Measurements from ENCODE around the gene ARVCF. TPM values are rescaled to one million over a fixed set of nuclear protein-coding genes. Genes with fewer than 3 reads are reported as not detected.

The ARVCF gene
- polyA plus RNA-seq, 1 of the 3 experiments (the other 2 are of a cell fraction): 27.4 TPM

GRCh38 chr22:20063271-20064139 lies 46.9 kb upstream of the ARVCF start:
- peaks cover 0 to 9% of the 10 kb centered on the region in 2 experiments for H3K36me3 ChIP-seq (replicated peaks in 1 of 2; ENCODE audit: control insufficient read depth in 1 of 2, insufficient read depth in 2 of 2, low read length in 1 of 2)
- H3K9me2 ChIP-seq: no peaks in the 10 kb centered on the region
- H3K27ac ChIP-seq (ENCODE audit: low read depth in 2 of 2, low read length in 1 of 2): no peak overlapping the region
- H4K20me1 ChIP-seq (ENCODE audit: insufficient read depth): no peaks in the 10 kb centered on the region
- peaks cover under 1% of the 10 kb centered on the region for H3F3A ChIP-seq (replicated peaks; ENCODE audit: insufficient read depth)
- DNase-seq: no peak
- CTCF ChIA-PET: no interaction called here
- H3K9me3 ChIP-seq: no peaks in the 10 kb centered on the region
- no peak overlapping the region for H3K4me2 ChIP-seq
- POLR2A ChIA-PET: no interaction called here
- H3K79me2 ChIP-seq (ENCODE audit: insufficient read depth): no peaks in the 10 kb centered on the region
- WGBS (ENCODE audit: low lambda C conversion rate): 96% methylated on average over 10 of the region's 27 CpGs
- H3K4me1 ChIP-seq (ENCODE audit: control insufficient read depth in 1 of 2, insufficient read depth in 2 of 2, low read depth in 1 of 2, low read length in 1 of 2): no peaks in the 10 kb centered on the region
- H3K27me3 ChIP-seq (ENCODE audit: insufficient read depth): no peaks in the 10 kb centered on the region
- TF ChIP-seq TCF12 (IDR thresholded peaks at IDR 0.05) (no peak), FOXM1 (IDR thresholded peaks at IDR 0.05; ENCODE audit: low read depth) (no peak), RAD21 (IDR thresholded peaks at IDR 0.05; ENCODE audit: low read length) (no peak), MAX (IDR thresholded peaks at IDR 0.05; ENCODE audit: low read depth) (no peak), MEF2A (IDR thresholded peaks at IDR 0.05; ENCODE audit: borderline replicate concordance, low read depth) (no peak), NRF1 (IDR thresholded peaks at IDR 0.05; ENCODE audit: low read depth, low read length) (no peak), FOSL2 (IDR thresholded peaks at IDR 0.05; ENCODE audit: borderline replicate concordance, low read depth) (no peak), GABPA (IDR thresholded peaks at IDR 0.05; ENCODE audit: low read depth) (no peak), MXI1 (IDR thresholded peaks at IDR 0.05; ENCODE audit: low read depth, low read length) (no peak)
- H2AFZ ChIP-seq (ENCODE audit: low read depth): no peak overlapping the region
- H3K4me3 ChIP-seq (ENCODE audit: low read depth in 2 of 2, low read length in 1 of 2): no peak overlapping the region
- H3K9ac ChIP-seq: no peak overlapping the region

- Histone ChIP-seq H3K27ac (ENCODE audit: low read depth in 2 of 2, low read length in 1 of 2) (no peak overlapping the region), H3K4me1 (ENCODE audit: control insufficient read depth in 1 of 2, insufficient read depth in 2 of 2, low read depth in 1 of 2, low read length in 1 of 2) (no peaks in the 10 kb centered on the region), H2AFZ (ENCODE audit: low read depth) (no peak overlapping the region), H3K36me3 (replicated peaks in 1 of 2; ENCODE audit: control insufficient read depth in 1 of 2, insufficient read depth in 2 of 2, low read length in 1 of 2) (peaks cover 0 to 9% of the 10 kb centered on the region in 2 experiments), H3K9ac (no peak overlapping the region), H3K9me2 (no peaks in the 10 kb centered on the region), H3K9me3 (no peaks in the 10 kb centered on the region), H3K79me2 (ENCODE audit: insufficient read depth) (no peaks in the 10 kb centered on the region), H3K4me2 (no peak overlapping the region), H3K4me3 (ENCODE audit: low read depth in 2 of 2, low read length in 1 of 2) (no peak overlapping the region), H3F3A (replicated peaks; ENCODE audit: insufficient read depth) (peaks cover 2% of the 10 kb centered on the region), H4K20me1 (ENCODE audit: insufficient read depth) (no peaks in the 10 kb centered on the region), H3K27me3 (ENCODE audit: insufficient read depth) (no peaks in the 10 kb centered on the region)
- no peak for DNase-seq
- ChIA-PET POLR2A (no interaction called here), CTCF (interaction anchor here (1.1 to 1.9 kb wide), 2 partner anchors 8 to 49 kb away, joined by 3 to 7 read pairs; no protein-coding TSS in a partner anchor)
- 76% methylated on average over 11 of the region's 11 CpGs for WGBS (ENCODE audit: low lambda C conversion rate)
- TF ChIP-seq REST (IDR thresholded peaks at IDR 0.05; ENCODE audit: low read depth, low read length) (no peak), MAX (IDR thresholded peaks at IDR 0.05; ENCODE audit: low read depth) (no peak), GATA2 (CRISPR knock-in tag; IDR thresholded peaks at IDR 0.05) (no peak), SMC3 (IDR thresholded peaks at IDR 0.05; ENCODE audit: low read depth, low read length) (no peak), TEAD4 (IDR thresholded peaks at IDR 0.05; ENCODE audit: borderline replicate concordance, insufficient read depth) (no peak), FOXJ3 (CRISPR knock-in tag; IDR thresholded peaks at IDR 0.05) (no peak), USF2 (IDR thresholded peaks at IDR 0.05; ENCODE audit: borderline replicate concordance, low read depth, low read length) (no peak), JUND (IDR thresholded peaks at IDR 0.05) (no peak), MEF2A (IDR thresholded peaks at IDR 0.05; ENCODE audit: borderline replicate concordance, low read depth) (no peak), EZH2phosphoT487 (IDR thresholded peaks at IDR 0.05; ENCODE audit: borderline replicate concordance, low read depth) (no peak), CTCF (IDR thresholded peaks at IDR 0.05) (no peak), NFIC (IDR thresholded peaks at IDR 0.05; ENCODE audit: borderline replicate concordance) (no peak), MXI1 (IDR thresholded peaks at IDR 0.05; ENCODE audit: low read depth, low read length) (no peak), PBX3 (IDR thresholded peaks at IDR 0.05) (no peak)
These were observed 46.1 kb upstream of the ARVCF start for GRCh38 chr22:20062766-20063083.

Measured in SK-N-SH (cell line).